Smooth muscle cell (in vitro differentiated cells): ENCODE results near the gene ZFPM1. TPM values are rescaled to one million over a fixed set of nuclear protein-coding genes. Genes with fewer than 3 reads are reported as not detected.
A peak's percentile ranks its signal among the peaks of the same experiment; 100 is the strongest.

ENCODE experiments used
- DNase-seq: peaks from one replicate; lab custom pipeline; 2025; ENCODE audit not compliant: unreplicated experiment; lab: John Stamatoyannopoulos, UW
- H2AFZ ChIP-seq: fragments of 200-600 bp; sonication (generic); 2 replicates; pipeline ENCODE4 v1.6.0; 2016; ENCODE audit warnings: antibody characterized with exemption, low read depth, mild to moderate bottlenecking
- H3F3A ChIP-seq: fragments of 200-600 bp; sonication (generic); 2 replicates; pipeline ENCODE4 v1.6.0; 2017; ENCODE audit warnings: antibody characterized with exemption, low read depth
- H3K27ac ChIP-seq: fragments of 200-600 bp; sonication (generic); 2 replicates; pipeline ENCODE4 v1.5.1; 2016; ENCODE audit warnings: low read depth, mild to moderate bottlenecking
- H3K27me3 ChIP-seq: fragments of 200-600 bp; sonication (generic); 2 replicates; pipeline ENCODE4 v1.6.1; 2016; ENCODE audit warnings: low read depth, mild to moderate bottlenecking
- H3K36me3 ChIP-seq: fragments of 200-600 bp; sonication (generic); 2 replicates; pipeline ENCODE4 v1.5.1; 2016; ENCODE audit warnings: low read depth
- H3K4me1 ChIP-seq: fragments of 200-600 bp; sonication (generic); 2 replicates; pipeline ENCODE4 v1.5.1; 2016; ENCODE audit warnings: low read depth
- H3K4me2 ChIP-seq: fragments of 200-600 bp; sonication (generic); 2 replicates; pipeline ENCODE4 v1.6.0; 2016; ENCODE audit warnings: mild to moderate bottlenecking
- H3K4me3 ChIP-seq: fragments of 200-600 bp; sonication (generic); 2 replicates; pipeline ENCODE4 v1.5.1; 2016; ENCODE audit warnings: mild to moderate bottlenecking
- H3K79me2 ChIP-seq: fragments of 200-600 bp; sonication (generic); 2 replicates; pipeline ENCODE4 v1.6.0; 2016; ENCODE audit warnings: low read depth, mild to moderate bottlenecking
- H3K9ac ChIP-seq: fragments of 200-600 bp; sonication (generic); 2 replicates; pipeline ENCODE4 v1.6.0; 2016; ENCODE audit warnings: low read depth
- H3K9me3 ChIP-seq: fragments of 200-600 bp; sonication (generic); replicated peaks from 2 replicates; pipeline ENCODE4 v1.5.1; 2016; ENCODE audit warnings: low read depth
- H4K20me1 ChIP-seq: fragments of 200-600 bp; sonication (generic); 2 replicates; pipeline ENCODE4 v1.6.0; 2016; ENCODE audit warnings: low read depth
- CTCF ChIP-seq: fragments of 200-600 bp; sonication (generic); IDR thresholded peaks from 2 replicates; pipeline ENCODE4 v1.5.1; 2017; ENCODE audit warnings: borderline replicate concordance, mild to moderate bottlenecking, antibody characterized with exemption; ENCODE audit not compliant: insufficient read depth, poor library complexity, severe bottlenecking
- WGBS: methylation state at CpG from one replicate; pipeline ENCODE4 v1.1.7; 2016; ENCODE audit warnings: low lambda C conversion rate; 5-methylcytosine and 5-hydroxymethylcytosine counted together
- polyA plus RNA-seq: library from polyadenylated mRNA; unstranded; fragments of >200 nt; fragmentation: Nextera tagmentation; extraction: Ambion mirVana; gene quantifications from 2 replicates; pipeline ENCODE4 v1.2.1, GENCODE V29; 2016
- total RNA-seq: library from RNA; depleted of rRNA; stranded (reverse); fragments of >200 nt; gene quantifications from 2 replicates; pipeline ENCODE4 v1.2.3, GENCODE V29; 2014

The ZFPM1 gene
- total and polyA plus RNA-seq, 2 experiments from 2014 or later: 0.99 to 4.9 TPM

DNA sequence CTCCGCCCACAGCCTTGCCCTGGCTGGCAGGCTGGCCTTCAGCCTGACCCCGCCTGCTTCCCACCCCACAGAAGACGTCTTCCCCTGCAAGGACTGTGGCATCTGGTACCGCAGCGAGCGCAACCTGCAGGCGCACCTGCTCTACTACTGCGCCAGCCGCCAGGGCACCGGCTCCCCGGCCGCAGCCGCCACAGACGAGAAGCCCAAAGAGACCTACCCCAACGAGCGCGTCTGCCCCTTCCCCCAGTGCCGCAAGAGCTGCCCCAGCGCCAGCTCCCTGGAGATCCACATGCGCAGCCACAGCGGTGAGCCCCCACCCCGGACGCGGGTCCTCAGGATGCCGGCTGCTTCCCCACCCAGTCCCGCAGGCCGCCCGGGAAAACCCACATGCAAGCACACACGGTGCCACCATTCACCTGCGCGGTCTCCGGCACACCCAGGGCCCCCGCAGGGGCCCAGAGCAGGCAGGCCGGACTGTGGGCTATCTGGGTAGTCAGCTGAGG is 78.9 kb downstream of the ZFPM1 start:
- H3K4me1 ChIP-seq: peaks cover 5% of the 10 kb centered on the region
- no peak for TF ChIP-seq CTCF
- 95% methylated on average over 28 of the region's 34 CpGs for WGBS
- no peaks in the 10 kb centered on the region for H3K9me3 ChIP-seq
- no peaks in the 10 kb centered on the region for H3K79me2 ChIP-seq
- H3F3A ChIP-seq: peaks cover 7% of the 10 kb centered on the region
- H3K4me3 ChIP-seq: no peak overlapping the region
- no peak overlapping the region for H3K9ac ChIP-seq
- no peak for DNase-seq
- H3K36me3 ChIP-seq: no peaks in the 10 kb centered on the region
- H3K27ac ChIP-seq: no peak overlapping the region
- H3K27me3 ChIP-seq: no peaks in the 10 kb centered on the region
- no peak overlapping the region for H2AFZ ChIP-seq
- H3K4me2 ChIP-seq: no peak overlapping the region
- H4K20me1 ChIP-seq: peaks cover 24% of the 10 kb centered on the region

DNA sequence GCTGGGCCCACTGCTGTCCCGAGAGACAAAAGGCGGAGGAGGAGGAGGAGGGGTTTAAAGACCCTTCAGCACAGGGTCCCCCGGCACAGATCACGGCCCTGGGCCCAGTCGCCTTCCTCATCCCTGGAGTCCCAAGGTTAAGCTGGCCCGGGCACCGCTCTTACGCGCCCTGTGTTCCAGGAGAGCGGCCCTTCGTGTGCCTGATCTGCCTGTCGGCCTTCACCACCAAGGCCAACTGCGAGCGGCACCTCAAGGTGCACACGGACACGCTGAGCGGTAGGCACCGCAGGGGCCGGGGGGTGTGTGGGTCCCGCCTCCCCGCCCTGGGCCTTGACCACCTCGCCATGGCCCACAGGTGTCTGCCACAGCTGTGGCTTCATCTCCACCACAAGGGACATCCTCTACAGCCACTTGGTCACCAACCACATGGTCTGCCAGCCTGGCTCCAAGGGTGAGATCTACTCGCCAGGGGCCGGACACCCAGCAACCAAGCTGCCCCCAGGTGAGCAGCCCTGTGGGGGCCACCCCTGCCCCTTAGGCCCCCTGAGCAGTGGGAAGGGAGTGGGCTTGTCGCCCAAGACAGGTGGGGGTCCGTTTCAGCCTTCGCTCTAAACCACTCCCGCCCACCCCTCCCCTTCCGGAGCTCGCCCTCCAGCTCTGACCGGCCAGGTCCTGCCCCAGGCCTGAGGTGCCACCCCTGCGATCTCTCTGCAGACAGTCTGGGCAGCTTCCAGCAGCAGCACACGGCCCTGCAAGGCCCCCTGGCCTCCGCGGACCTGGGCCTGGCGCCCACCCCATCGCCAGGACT is 79.6 kb downstream of the ZFPM1 start:
- Histone ChIP-seq H3K27ac (no peak overlapping the region), H2AFZ (no peak overlapping the region), H3K4me3 (peak overlapping the region; percentile 44), H3K36me3 (no peaks in the 10 kb centered on the region), H3K4me1 (peaks cover 5% of the 10 kb centered on the region), H3K9ac (no peak overlapping the region), H3K4me2 (peak overlapping the region; percentile 86), H3K79me2 (no peaks in the 10 kb centered on the region), H3F3A (peaks cover 7% of the 10 kb centered on the region), H3K9me3 (no peaks in the 10 kb centered on the region), H4K20me1 (peaks cover 18% of the 10 kb centered on the region), H3K27me3 (no peaks in the 10 kb centered on the region)
- TF ChIP-seq CTCF: no peak
- DNase-seq: no peak
- 88% methylated on average over 31 of the region's 37 CpGs for WGBS

DNA sequence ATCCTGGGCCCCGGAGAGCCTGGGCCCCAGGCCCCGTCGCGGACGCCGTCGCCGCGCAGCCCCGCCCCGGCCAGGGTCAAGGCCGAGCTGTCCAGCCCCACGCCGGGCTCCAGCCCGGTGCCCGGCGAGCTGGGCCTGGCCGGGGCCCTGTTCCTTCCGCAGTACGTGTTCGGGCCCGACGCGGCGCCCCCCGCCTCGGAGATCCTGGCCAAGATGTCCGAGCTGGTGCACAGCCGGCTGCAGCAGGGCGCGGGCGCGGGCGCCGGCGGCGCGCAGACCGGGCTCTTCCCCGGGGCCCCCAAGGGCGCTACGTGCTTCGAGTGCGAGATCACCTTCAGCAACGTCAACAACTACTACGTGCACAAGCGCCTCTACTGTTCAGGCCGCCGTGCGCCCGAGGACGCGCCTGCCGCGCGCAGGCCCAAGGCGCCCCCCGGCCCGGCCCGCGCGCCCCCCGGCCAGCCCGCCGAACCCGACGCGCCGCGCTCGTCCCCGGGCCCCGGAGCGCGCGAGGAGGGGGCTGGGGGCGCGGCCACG is 80.4 kb downstream of the ZFPM1 start:
- 26% methylated on average over 50 of the region's 79 CpGs for WGBS
- Histone ChIP-seq H3K4me2 (peak overlapping the region; percentile 86), H2AFZ (no peak overlapping the region)

More for the DNA sequence above, 80.4 kb downstream of the ZFPM1 start:
- Histone ChIP-seq H3K36me3 (no peaks in the 10 kb centered on the region), H4K20me1 (peaks cover 15% of the 10 kb centered on the region), H3F3A (peaks cover 7% of the 10 kb centered on the region), H3K27me3 (no peaks in the 10 kb centered on the region), H3K79me2 (no peaks in the 10 kb centered on the region), H3K4me1 (peaks cover 5% of the 10 kb centered on the region), H3K9me3 (no peaks in the 10 kb centered on the region), H3K9ac (no peak overlapping the region), H3K4me3 (peak overlapping the region; percentile 44), H3K27ac (no peak overlapping the region)
- no peak for DNase-seq
- no peak for TF ChIP-seq CTCF
